NCI-H2227 (cell line): ENCODE results near the gene IFNA2.
"Not testable (repeated sequence)": the region's sequence is repeated elsewhere in the genome, so short reads cannot be mapped to it uniquely, and the experiment has no call there.

Experiments
- DNase-seq: peaks from one replicate; lab custom pipeline; 2025; ENCODE audit not compliant: unreplicated experiment; lab: John Stamatoyannopoulos, UW

The IFNA2 gene

GRCh38 chr9:21383627-21384026 lies 1.6 kb downstream of the IFNA2 start:
- DNase-seq: no peak

DNA sequence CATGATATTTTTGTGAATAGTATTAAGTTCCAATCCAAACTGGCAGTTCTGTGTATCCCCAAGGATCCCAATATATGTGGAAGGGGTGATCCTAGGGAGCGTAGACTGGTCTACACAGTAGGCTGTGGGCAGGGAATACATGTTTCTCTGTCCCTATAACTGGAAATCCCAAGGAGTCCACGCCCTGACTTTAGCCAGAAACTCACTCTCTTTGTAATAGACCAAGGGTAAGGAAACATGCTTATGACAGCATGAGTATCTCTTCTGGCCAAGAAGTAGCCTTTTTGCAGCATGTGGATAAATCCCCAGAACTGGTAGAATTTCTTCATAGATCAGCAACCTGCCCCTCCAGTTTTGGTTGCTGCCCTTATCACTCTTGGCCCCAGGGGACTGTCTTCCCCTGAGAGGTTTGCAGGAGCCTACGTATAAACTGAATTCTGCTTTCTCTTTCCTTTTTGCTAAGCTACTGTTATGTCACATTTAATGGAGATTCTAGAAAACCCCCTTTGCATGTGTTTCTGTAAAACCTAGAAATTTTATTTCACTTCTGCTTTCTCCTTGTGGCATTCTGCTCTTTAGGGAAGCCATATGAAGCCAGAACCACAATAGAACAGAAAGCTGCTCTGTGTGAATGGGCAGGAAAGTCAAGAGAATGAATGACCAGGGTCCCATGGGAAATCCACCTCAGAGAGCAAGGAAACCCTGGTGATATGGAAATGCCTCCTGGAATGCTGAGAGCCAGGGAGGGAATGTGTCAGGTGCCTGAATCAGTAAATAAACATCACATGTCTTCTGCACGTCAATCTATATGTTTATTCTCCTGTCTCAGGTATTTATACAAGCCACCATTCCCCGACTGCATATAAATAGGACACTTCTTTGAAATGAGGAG lies 3.5 kb downstream of the IFNA2 start:
- DNase-seq: no peak

DNA sequence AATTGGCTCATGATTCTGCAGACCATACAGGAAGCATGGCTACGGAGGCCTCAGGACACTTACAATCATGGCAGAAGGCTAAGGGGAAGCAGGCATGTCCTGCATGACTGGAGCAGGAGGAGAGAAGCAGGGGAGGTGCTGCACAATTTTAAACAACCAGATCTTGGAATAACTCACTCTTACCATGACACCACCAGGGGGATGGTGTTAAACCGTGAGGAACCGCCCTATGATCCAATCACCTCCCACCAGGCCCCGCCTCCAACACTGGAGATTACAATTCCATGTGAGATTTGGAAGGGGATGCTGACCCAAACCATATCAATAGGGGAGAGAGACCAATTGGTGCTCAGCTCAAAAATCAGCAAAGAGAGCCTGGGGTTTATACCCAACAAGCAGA lies 13.7 kb downstream of the IFNA2 start:
- DNase-seq: not testable (repeated sequence)

DNA sequence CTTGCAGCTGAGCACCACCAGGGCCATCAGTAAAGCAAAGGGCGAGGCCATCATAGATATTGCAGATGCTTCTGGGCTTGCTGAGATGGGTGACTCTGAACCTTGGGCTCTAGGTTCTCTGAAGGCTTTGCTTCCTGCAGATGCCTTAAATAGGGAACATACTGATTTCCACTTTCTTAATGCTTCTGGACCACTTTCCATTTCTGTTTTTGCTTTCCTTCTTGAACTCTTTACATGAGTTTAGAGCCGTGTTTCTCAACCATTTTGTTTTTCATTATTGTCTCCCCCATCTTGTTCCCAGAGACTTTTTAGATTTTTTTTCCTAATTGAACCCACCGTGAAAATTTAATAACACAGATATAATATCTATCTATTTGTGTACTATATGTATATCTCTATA lies 17.2 kb downstream of the IFNA2 start, which contains the start of gene IFNA13:
Gene IFNA13 (minus strand): TSS at position 101 of the 400 bp plus-strand sequence. CDS start 47 bp downstream, at position 54.
- no peak for DNase-seq

GRCh38 chr9:21367169-21367568 lies 18.0 kb downstream of the IFNA2 start:
- not testable (repeated sequence) for DNase-seq

DNA sequence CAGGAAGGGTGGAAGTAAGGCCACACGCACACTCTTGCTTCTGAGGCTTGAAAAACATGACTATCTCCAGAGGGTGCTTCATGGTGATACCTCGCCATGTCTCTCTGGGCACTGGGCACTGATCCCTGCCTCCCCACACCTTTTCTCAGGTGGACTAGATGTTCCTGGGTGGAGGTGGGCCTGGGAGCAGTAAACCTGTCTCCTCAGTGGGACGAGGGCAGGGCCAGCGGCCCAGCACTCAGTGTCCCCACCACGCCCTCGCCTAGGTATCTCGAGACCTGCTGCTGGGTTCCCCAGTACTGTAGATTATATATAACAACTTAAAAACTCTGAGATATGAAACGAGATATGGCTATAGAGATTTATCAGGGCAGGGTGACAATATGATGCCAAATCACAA lies 22.9 kb downstream of the IFNA2 start:
- DNase-seq: no peak

DNA sequence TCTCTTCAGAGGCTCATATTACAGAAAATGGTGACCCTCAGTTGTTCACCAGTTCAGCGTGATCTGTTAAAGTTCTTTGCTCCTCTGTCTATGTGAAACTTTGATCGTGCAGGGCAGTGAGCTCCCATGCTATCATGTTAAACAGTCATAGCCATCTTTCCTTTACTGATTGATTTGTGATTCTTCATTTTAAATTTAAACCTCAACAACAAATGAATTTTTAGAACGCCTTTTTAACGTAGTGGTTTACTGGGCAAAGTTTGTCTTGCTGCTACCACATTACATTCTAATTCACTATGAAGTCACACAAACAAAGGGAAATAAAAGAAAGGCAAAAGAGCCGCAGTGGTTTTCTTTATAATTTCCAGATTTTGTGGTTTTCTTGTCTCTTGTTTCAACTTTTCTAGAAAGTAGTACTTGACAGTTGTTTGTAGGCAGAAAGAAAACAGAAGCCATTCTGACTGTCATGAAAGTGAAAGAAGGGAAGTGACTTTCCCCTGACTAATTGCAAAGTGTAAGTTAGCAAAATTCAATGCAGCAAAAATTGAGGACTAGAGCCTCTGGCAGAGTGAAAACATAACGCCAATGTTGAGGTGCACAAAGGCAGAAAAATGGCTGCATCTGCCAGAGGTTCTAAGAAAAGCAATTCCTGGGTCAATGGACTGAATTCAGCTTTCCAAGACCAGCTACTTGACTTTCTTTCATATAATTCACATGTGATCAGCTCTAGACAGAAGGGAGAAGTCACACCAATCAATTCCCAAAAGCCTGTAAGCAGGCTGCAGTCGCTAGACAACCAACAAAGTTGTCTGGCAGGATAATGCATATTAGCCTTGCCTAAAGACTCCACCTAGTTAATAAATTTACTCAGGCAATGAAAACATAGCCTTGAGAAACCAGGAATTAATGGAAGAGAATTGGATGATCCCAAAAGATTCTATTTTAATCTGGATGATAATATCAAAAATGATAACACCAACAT lies 27.4 kb downstream of the IFNA2 start:
- no peak for DNase-seq

DNA sequence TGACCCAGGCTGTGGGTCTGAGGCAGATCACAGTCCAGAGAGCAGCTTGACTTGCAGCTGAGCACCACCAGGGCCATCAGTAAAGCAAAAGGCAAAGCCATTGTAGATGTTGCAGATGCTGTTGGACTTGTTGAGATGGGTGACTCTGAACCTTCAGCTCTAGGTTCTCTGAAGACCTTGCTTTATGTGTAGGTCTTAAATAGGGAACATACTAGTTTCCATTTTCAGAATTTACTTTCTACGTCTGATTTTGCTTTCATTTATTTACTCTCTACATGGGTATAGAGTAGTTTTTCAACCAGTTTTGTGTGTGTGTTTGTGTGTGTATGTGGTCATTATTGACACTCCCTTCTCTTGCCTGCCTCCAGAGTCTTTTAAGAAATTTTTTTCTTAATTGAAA lies 34.4 kb downstream of the IFNA2 start, which contains the start of gene IFNA6:
Gene IFNA6 (minus strand): TSS at position 101 of the 400 bp plus-strand sequence. CDS start 0 bp downstream, at position 101.
- no peak for DNase-seq

DNA sequence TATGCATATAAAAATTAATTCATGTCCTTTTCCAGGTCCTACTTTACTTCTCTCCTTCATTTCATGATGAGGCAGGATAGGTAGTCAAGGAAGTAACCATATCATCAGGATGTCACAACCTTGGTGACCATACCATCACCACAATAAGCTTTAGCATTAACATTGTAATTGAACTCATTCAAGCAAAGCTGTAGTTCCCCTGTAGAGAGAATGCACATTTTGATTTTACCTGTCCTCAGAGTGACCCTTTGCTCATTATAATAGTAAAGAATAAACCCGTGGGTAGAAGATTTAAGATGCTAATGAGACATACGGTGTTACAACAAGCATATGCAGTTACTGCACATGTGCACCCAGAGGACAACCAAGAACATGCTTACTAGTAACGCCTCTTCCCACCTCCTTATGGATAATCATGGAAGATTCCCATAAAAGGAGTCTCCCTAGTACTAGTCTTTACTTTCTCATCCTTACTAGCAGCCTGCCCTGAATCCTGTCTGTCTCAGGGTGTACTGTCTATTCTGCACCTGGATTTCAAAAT lies 36.7 kb downstream of the IFNA2 start:
- no peak for DNase-seq

- DNase-seq: no peak
These were observed 44.5 kb downstream of the IFNA2 start for GRCh38 chr9:21340735-21341134.

GRCh38 chr9:21336457-21336856 lies 48.7 kb downstream of the IFNA2 start:
- DNase-seq: peak; percentile 7

GRCh38 chr9:21334701-21335632 lies 50.2 kb downstream of the IFNA2 start, which contains the start of gene KLHL9:
Gene KLHL9 (minus strand): TSS chr9:21335404. CDS start chr9:21334859, 545 bp downstream.
- peak; percentile 94 for DNase-seq
